Measurements from ENCODE around the gene MVB12B. TPM values are rescaled to one million over a fixed set of nuclear protein-coding genes. Genes with fewer than 3 reads are reported as not detected.
"Not testable (repeated sequence)": the region's sequence is repeated elsewhere in the genome, so short reads cannot be mapped to it uniquely, and the experiment has no call there.

The MVB12B gene
- total RNA-seq, 1 donor from 2014 or later: 0.26 TPM

- Histone ChIP-seq H3K36me3 (ENCODE audit: control insufficient read depth, insufficient read depth, low read length) (no peaks in the 10 kb centered on the region), H3K27me3 (ENCODE audit: control insufficient read depth, insufficient read depth, low read length) (peaks cover 4% of the 10 kb centered on the region), H3K4me3 (ENCODE audit: low read depth, low read length) (no peak overlapping the region)
- FAIRE-seq: no peak
- no peak for DNase-seq (ENCODE audit: low read depth)
- TF ChIP-seq CTCF (IDR thresholded peaks at IDR 0.05; ENCODE audit: insufficient read depth, low read length, severe bottlenecking): no peak
Measured at GRCh38 chr9:126551812-126552211, 225.2 kb downstream of the MVB12B start.

GRCh38 chr9:126554292-126554691 is 227.7 kb downstream of the MVB12B start:
- DNase-seq (ENCODE audit: low read depth): no peak
- no peak overlapping the region for H3K4me3 ChIP-seq (ENCODE audit: low read depth, low read length)
- FAIRE-seq: no peak

DNA sequence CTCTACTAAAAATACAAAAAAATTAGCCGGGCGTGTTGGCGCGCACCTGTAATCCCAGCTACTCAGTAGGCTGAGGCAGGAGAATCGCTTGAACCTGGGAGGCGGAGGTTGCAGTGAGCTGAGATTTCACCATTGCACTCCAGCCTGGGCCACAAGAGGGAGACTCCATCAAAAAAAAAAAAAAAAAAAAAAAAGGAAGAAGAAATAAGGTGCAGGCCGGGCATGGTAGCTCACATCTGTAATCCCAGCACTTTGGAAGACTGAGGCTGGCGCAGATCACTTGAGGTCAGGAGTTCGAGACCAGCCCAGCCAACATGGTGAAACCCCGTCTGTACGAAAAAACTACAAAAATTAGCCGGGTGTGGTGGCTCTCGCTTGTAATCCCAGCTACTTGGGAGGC is 228.8 kb downstream of the MVB12B start:
- not testable (repeated sequence) for DNase-seq (ENCODE audit: low read depth); H3K27me3 ChIP-seq (ENCODE audit: control insufficient read depth, insufficient read depth, low read length); H3K36me3 ChIP-seq (ENCODE audit: control insufficient read depth, insufficient read depth, low read length); H3K4me3 ChIP-seq (ENCODE audit: low read depth, low read length); FAIRE-seq

More at GRCh38 chr9:126554292-126554691, 227.7 kb downstream of the MVB12B start:
- Histone ChIP-seq H3K27me3 (ENCODE audit: control insufficient read depth, insufficient read depth, low read length) (peaks cover 2% of the 10 kb centered on the region), H3K36me3 (ENCODE audit: control insufficient read depth, insufficient read depth, low read length) (no peaks in the 10 kb centered on the region)
- no peak for TF ChIP-seq CTCF (IDR thresholded peaks at IDR 0.05; ENCODE audit: insufficient read depth, low read length, severe bottlenecking)

All from bronchial epithelial cell (primary cell).